ENCODE results near the gene EGFR. TPM values are rescaled to one million over a fixed set of nuclear protein-coding genes. Genes with fewer than 3 reads are reported as not detected.

EGFR gene
- total RNA-seq, 1 donor from 2014 or later: 67.2 TPM

DNA sequence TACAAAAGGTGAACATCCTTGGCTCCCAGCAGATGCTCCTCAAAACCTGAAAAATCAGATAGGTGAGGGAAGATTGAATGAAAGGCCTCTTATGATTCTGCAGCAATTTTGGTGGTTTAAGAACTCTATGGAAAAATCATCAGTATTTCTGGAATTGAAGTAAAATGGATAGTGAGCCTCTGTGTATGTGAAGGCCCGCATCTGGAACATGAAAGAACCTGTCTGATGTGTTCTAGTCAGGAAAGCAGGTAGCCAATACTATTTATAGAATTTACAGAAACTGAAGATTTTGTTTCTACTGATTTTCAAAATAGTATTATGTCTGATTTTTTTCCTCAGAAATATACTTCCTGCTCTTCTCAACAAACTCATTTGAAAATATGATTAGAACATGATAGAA lies 37.3 kb downstream of the EGFR start:
- no peaks in the 10 kb centered on the region for H3K36me3 ChIP-seq (ENCODE audit: control insufficient read depth, insufficient read depth, low read length)
- TF ChIP-seq, protein P1, sequence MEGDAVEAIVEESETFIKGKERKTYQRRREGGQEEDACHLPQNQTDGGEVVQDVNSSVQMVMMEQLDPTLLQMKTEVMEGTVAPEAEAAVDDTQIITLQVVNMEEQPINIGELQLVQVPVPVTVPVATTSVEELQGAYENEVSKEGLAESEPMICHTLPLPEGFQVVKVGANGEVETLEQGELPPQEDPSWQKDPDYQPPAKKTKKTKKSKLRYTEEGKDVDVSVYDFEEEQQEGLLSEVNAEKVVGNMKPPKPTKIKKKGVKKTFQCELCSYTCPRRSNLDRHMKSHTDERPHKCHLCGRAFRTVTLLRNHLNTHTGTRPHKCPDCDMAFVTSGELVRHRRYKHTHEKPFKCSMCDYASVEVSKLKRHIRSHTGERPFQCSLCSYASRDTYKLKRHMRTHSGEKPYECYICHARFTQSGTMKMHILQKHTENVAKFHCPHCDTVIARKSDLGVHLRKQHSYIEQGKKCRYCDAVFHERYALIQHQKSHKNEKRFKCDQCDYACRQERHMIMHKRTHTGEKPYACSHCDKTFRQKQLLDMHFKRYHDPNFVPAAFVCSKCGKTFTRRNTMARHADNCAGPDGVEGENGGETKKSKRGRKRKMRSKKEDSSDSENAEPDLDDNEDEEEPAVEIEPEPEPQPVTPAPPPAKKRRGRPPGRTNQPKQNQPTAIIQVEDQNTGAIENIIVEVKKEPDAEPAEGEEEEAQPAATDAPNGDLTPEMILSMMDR (IDR thresholded peaks at IDR 0.05; ENCODE audit: insufficient read depth, low read length, poor library complexity, severe bottlenecking): no peak
- no peaks in the 10 kb centered on the region for H3K27me3 ChIP-seq (ENCODE audit: control insufficient read depth, insufficient read depth, low read length)
- H3K4me3 ChIP-seq (ENCODE audit: low read depth, low read length): no peak overlapping the region
- DNase-seq (ENCODE audit: low read depth): no peak

DNA sequence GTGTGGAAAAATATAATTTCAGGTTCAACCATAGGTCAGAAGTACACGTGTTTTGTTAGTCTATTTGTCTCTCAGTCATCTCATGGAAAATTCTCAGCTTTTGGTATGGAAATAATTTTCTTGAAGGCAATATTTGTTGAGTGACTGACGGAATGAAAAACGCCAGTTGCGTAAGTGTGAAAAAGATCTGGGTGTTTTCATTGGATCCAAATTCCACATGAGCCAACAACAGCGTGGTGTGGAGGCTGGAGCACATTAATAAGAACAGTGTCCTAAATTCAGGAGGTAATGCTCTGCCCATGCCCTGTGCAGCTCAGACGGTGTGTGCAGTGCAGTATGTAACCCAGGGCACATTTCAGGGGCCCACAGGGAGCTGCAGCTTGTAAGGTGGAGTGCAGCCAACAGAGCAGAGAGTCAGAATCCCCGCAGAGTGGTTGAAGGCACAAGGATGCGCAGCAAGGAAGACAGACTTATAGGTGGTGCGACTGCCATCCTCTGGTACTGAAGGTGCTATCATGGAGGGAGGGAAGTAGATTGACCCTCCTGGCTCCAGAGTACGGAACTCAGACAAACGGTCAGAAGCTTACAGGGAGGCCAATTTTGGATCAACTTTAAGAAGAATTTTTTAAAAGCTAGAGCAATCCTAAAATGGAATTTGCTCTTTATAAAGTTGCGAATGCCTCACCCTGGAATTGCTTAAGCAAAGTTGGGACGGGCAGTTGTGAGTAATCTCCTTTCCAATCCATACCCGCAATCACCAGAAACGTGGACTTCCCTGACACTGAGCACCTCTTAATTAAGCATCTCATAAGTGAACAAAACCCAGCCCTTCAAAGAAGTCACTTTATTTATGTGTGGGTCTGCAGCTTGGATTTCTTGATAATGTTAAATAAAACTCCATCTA lies 38.0 kb downstream of the EGFR start:
- Histone ChIP-seq H3K36me3 (ENCODE audit: control insufficient read depth, insufficient read depth, low read length) (no peaks in the 10 kb centered on the region), H3K27me3 (ENCODE audit: control insufficient read depth, insufficient read depth, low read length) (no peaks in the 10 kb centered on the region), H3K4me3 (ENCODE audit: low read depth, low read length) (no peak overlapping the region)
- no peak for DNase-seq (ENCODE audit: low read depth)
- TF ChIP-seq, protein P1 (IDR thresholded peaks at IDR 0.05; ENCODE audit: insufficient read depth, low read length, poor library complexity, severe bottlenecking): no peak

DNA sequence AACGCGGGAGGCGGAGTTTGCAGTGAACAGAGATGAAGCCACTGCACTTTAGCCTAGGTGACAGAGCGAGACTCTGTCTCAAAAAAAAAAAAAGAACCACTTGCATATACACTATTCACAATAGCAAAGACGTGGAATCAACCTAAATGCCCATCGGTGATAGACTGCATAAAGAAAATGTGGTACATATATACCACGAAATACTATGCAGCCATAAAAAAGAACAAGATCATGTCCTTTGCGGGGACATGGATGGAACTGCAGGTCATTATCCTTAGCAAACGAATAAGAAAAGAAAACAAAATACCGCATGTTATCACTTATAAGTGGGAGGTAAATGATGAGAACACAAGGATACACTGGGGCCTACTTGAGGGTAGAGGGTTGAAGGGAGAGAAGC lies 39.5 kb downstream of the EGFR start:
- TF ChIP-seq, protein P1 (IDR thresholded peaks at IDR 0.05; ENCODE audit: insufficient read depth, low read length, poor library complexity, severe bottlenecking): no peak
- DNase-seq (ENCODE audit: low read depth): no peak
- H3K36me3 ChIP-seq (ENCODE audit: control insufficient read depth, insufficient read depth, low read length): no peaks in the 10 kb centered on the region
- no peaks in the 10 kb centered on the region for H3K27me3 ChIP-seq (ENCODE audit: control insufficient read depth, insufficient read depth, low read length)
- no peak overlapping the region for H3K4me3 ChIP-seq (ENCODE audit: low read depth, low read length)

DNA sequence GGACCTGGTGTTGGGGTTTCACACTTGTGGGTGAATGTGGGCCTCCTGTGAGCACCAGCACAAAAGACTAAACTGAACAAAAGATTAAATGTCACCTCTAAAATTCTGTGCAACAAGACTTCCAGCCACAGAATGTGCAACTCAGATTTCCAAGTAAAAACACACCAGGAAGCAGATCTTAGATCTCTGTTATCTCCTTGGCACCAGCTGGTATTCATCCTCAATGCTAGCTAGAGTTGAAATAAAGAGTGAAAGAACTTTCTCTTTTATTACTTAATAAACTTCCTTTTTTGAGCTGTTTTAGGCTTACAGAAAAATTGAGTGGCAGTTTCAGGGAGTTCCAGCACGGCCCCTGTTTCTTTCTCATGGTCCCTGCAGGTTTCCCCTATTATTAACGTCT lies 40.2 kb downstream of the EGFR start:
- no peaks in the 10 kb centered on the region for H3K27me3 ChIP-seq (ENCODE audit: control insufficient read depth, insufficient read depth, low read length)
- no peaks in the 10 kb centered on the region for H3K36me3 ChIP-seq (ENCODE audit: control insufficient read depth, insufficient read depth, low read length)
- DNase-seq (ENCODE audit: low read depth): no peak
- TF ChIP-seq, protein P1 (IDR thresholded peaks at IDR 0.05; ENCODE audit: insufficient read depth, low read length, poor library complexity, severe bottlenecking): no peak
- no peak overlapping the region for H3K4me3 ChIP-seq (ENCODE audit: low read depth, low read length)

DNA sequence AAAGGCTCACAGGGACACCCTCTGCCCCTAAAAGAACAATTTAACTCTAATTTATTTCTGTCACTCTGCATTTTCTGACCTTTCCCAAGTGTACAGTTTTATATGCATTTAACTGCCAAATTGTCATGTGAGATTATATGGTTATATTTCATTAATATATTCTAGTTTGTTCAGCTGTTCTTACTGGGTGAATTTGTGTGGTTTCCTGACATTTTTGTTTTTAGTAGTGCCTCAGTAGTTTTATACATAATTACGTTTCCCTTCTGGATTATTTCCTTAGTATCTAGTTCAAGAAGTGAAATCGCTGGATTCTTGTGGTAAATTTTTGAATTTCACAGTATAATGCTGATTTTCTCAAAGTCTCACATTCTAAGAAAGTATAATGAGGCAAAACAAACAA lies 41.3 kb downstream of the EGFR start:
- Histone ChIP-seq H3K27me3 (ENCODE audit: control insufficient read depth, insufficient read depth, low read length) (no peaks in the 10 kb centered on the region), H3K36me3 (ENCODE audit: control insufficient read depth, insufficient read depth, low read length) (no peaks in the 10 kb centered on the region), H3K4me3 (ENCODE audit: low read depth, low read length) (no peak overlapping the region)
- no peak for DNase-seq (ENCODE audit: low read depth)
- TF ChIP-seq, protein P1 (IDR thresholded peaks at IDR 0.05; ENCODE audit: insufficient read depth, low read length, poor library complexity, severe bottlenecking): no peak

DNA sequence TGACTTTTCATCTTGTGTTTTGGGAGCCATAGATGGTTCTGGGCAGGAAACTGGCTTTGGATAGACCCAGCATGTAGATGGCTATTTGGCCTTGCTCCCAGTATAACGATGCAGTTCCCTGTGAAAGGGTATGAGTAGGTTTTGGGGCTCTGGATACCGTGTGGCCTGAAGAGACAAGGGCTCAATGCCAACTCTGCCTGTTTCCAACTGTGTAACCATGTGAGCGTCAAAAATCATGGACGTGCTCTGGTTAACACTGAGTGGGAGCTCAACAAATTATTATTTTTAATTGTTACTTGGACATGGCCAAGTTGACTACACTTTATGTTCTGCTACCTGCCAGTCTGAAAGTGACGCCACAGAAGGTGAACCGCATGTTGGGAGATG lies 41.8 kb downstream of the EGFR start:
- DNase-seq (ENCODE audit: low read depth): no peak
- H3K27me3 ChIP-seq (ENCODE audit: control insufficient read depth, insufficient read depth, low read length): no peaks in the 10 kb centered on the region
- TF ChIP-seq, protein P1 (IDR thresholded peaks at IDR 0.05; ENCODE audit: insufficient read depth, low read length, poor library complexity, severe bottlenecking): no peak
- H3K4me3 ChIP-seq (ENCODE audit: low read depth, low read length): no peak overlapping the region
- no peaks in the 10 kb centered on the region for H3K36me3 ChIP-seq (ENCODE audit: control insufficient read depth, insufficient read depth, low read length)
